HG02870 (cell line): ENCODE data around the gene MAGI1.

Source experiments
- ATAC-seq: cut with Tn5 transposase; IDR thresholded peaks from one replicate; pipeline ENCODE4 v1.9.1; 2021; ENCODE audit warnings: mild to moderate bottlenecking, moderate library complexity; ENCODE audit not compliant: unreplicated experiment

The MAGI1 gene

GRCh38 chr3:65950340-65951326 lies 88.1 kb downstream of the MAGI1 start:
- no peak for ATAC-seq

GRCh38 chr3:65948841-65949573 lies 89.7 kb downstream of the MAGI1 start:
- no peak for ATAC-seq

- ATAC-seq = no peak
Observed at GRCh38 chr3:65946438-65946837, 92.3 kb downstream of the MAGI1 start.

- ATAC-seq = no peak
Observed at GRCh38 chr3:65945953-65946352, 92.8 kb downstream of the MAGI1 start.

DNA sequence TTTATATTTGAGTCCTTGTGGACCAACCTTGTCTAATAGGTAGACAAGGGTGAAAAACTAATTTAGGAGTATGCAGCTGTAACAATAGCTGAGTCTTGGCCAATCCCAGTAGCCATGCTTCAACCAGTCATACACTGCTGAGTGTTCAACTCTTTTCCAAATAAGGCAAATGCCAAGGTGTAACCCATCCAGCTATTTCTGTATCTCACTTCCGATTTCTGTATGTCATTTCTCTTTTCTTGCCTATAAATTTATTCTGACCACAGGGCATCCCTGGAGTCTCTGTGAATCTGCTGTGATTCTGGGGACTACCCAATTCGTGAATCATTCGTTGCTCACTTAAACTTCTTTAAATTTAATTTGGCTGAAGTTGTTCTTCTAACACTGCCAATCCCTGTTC lies 93.2 kb downstream of the MAGI1 start:
- ATAC-seq = no peak

GRCh38 chr3:65944252-65944651 lies 94.5 kb downstream of the MAGI1 start:
- ATAC-seq = no peak

DNA sequence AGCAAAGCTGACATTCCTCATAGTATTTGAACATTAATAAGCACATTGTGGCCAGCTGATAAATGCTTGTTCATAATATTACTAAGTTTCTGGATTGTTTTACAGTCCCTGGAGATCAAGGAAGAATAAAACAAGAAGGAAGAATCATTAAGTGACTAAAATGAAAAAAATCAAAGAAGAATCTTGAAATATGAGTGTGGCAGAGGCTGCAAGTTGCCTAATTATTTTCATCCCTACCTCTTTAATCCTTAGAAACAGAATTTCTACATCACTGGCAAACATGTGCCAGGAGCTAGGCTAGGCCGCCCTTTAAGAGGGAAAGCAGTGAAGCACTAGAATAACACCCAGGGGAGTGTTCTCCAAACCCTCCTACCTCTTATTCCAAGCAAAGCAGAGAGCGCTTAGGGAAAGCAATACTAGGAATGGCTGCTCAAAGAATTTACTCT lies 98.9 kb downstream of the MAGI1 start:
- no peak for ATAC-seq

GRCh38 chr3:65939184-65939583 lies 99.5 kb downstream of the MAGI1 start:
- ATAC-seq = no peak

DNA sequence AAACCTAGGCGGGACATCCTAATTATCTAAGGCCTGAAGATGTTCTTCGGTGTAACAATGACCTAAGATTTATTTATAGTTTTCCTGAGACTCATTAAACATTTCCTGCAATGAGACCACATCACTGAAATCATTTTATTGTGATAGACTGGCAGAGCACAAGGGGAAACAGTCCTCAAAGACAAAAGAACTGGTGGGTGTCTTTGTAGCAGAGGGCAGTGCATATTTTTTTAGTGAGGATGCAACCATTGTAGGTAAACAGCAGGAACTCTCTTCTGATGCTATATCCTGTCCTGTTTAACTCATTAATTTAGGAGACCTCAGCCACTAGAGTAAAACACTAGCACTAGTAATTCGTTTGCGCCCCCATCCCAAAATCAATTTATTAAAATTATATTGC lies 100.0 kb downstream of the MAGI1 start:
- ATAC-seq = no peak

DNA sequence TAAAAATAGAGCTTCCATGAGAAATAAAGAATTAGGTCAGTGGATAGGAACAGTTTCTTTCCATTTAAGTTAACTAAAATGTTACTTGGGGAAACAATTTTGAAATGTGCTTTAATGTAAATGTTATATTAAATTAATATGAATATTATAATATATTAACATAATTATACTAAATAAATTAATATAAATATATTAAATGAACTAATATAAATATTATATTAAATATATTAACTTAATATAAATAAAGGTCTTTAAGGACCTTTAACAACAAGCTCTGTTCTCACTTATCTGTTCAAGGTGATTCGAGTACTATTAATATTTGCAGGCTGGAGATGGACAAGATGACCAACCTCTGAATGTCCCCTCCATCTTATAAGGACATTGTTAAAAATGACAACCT lies 100.6 kb downstream of the MAGI1 start:
- ATAC-seq = no peak

- no peak for ATAC-seq
Observed at GRCh38 chr3:65936908-65937638, 101.6 kb downstream of the MAGI1 start.

DNA sequence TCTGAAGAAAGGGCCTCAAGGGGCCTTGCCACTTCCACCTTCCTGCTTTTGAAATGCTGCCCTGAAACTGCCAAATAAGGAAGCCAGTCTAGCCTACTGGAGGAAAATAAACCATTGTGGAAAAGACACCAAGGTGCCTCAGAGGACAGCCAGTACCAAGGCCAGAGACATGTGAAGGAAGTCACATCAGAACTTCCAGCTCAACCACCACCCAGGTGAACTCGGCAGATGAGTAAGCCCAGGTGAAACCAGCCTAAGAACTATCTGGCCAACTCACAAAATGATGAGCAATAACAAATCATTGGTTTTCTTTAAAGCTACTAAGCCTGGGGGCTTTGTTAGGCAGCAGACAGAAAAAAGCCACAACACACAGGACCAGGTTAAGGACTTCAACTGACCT lies 103.0 kb downstream of the MAGI1 start:
- no peak for ATAC-seq

- no peak for ATAC-seq
Observed at GRCh38 chr3:65930648-65931047, 108.1 kb downstream of the MAGI1 start.

DNA sequence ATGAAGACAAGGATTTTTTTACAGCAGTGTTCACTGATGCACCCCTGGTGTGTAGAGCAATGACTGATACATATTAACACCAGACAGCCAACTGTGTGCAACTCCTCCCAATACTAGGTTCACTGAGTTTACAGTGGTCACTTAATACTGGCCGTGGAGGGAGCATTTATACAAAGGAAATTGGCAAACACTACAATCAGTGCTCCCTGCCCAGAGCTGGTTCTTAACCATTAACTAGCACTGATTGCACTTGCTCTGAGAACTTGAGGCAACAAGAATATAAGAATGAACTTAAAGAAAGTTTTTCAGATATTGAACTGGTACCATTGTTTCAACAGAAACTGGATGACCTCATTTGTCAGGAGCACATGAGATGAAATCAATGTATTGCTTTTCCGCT lies 110.6 kb downstream of the MAGI1 start:
- ATAC-seq = no peak

DNA sequence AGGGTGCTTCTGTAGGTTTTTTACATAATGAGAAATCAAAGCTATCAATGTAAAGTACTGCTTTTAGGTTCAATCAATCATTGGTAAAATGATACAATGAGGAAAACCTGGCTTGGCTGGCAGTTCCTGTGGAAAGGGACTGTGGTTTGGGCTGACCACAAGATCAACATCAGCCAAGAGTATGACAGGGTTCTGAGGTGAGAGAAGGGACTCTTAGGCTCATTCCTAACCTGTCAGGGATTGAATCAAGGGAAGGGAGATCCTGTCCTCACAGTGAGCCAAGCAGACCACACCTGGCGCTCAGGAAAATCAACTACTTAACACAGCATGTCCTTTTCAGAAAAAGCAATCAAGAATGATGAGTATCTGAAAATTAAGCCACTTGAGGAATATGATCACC lies 111.1 kb downstream of the MAGI1 start:
- ATAC-seq = no peak

- no peak for ATAC-seq
Observed at GRCh38 chr3:65925254-65925954, 113.3 kb downstream of the MAGI1 start.

- no peak for ATAC-seq
Observed at GRCh38 chr3:65924762-65925161, 114.0 kb downstream of the MAGI1 start.

- ATAC-seq = no peak
Observed at GRCh38 chr3:65922441-65922840, 116.3 kb downstream of the MAGI1 start.

DNA sequence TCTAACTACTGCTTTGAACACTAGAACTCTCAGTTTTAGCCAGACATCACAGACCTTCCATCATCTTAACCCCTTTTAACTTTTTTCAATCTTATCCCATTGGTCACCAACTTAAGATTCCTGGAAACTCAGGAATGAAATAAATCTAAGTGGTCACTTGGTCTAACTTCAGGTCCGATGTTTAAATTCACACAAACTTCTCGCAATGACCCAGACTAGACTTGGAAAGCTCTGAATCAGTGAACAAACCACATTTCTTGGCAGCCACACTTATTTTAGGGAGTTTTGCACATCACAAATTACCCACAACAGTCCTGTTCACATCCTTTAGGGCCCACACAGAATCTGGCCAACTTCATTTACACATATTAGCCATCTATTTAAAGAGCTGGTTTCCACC lies 118.9 kb downstream of the MAGI1 start:
- no peak for ATAC-seq

GRCh38 chr3:65915477-65915876 lies 123.2 kb downstream of the MAGI1 start:
- no peak for ATAC-seq
